Neutrophil (primary cell): Measurements from ENCODE around the gene SMARCA2.
A peak's percentile ranks its signal among the peaks of the same experiment; 100 is the strongest.

ENCODE experiments used
- H3K27ac ChIP-seq: fragments of 200-600 bp; sonication (generic); 2 replicates; pipeline ENCODE4 v1.5.1; 2016; ENCODE audit warnings: mild to moderate bottlenecking, moderate library complexity
- H3K27me3 ChIP-seq: fragments of 200-600 bp; sonication (generic); 2 replicates; pipeline ENCODE4 v1.6.0; 2016; ENCODE audit warnings: mild to moderate bottlenecking
- H3K36me3 ChIP-seq: fragments of 200-600 bp; sonication (generic); 2 replicates; pipeline ENCODE4 v1.5.1; 2017
- H3K4me1 ChIP-seq, 2 experiments: fragments of 200-600 bp in 1 of 2; sonication (generic) in 1 of 2; 1 replicate in 1 of 2; 2 replicates in 1 of 2; pipeline versions ENCODE4 v1.5.1 to v1.6.1; 2013 to 2016; ENCODE audit warnings: low read depth in 1 of 2, low read length in 1 of 2, mild to moderate bottlenecking in 1 of 2, moderate library complexity in 1 of 2; ENCODE audit not compliant: control insufficient read depth in 1 of 2, insufficient read depth in 1 of 2
- H3K4me3 ChIP-seq, 2 experiments: fragments of 200-600 bp in 1 of 2; sonication (generic) in 1 of 2; 1 replicate in 1 of 2; 2 replicates in 1 of 2; pipeline ENCODE4 v1.5.1; 2013 to 2016; ENCODE audit warnings: low read depth in 1 of 2, low read length in 1 of 2, mild to moderate bottlenecking in 1 of 2, moderate library complexity in 1 of 2
- H3K9me3 ChIP-seq: fragments of 200-600 bp; sonication (generic); 2 replicates; pipeline ENCODE4 v1.5.1; 2016
- TF ChIP-seq, protein P1 (sequence below): fragments of 200-600 bp; sonication (generic); IDR thresholded peaks from 2 replicates; pipeline ENCODE4 v1.5.1; 2016; ENCODE audit warnings: antibody characterized with exemption

Gene SMARCA2

DNA sequence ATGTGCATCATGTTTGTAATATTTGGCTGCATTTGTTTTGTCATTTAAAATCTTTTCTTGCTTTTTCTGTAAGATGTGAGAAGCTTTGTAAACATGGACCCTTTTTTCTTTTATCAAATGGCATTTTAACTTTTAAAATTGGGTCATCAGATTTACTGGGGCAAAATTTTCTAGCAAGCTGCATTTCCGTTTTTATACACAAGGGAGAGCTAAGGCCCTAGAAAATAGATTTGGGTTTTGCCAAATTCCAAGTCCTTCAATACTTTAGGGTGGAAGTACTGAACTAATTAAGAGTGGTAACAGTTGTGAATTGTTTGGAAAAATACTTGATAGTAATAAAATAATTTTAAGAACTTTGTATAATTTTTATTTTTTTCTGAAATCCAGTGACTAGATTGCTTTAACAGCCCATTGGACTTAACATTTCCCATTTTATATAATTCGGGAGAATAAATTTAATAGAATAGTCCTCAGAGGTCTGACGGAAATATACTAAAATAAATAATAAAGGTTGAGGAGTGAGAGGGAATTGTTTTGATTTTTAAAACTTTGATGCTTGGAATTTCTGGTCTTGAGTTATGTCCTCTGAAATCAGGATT is 117.4 kb downstream of the SMARCA2 start:
- Histone ChIP-seq H3K4me3 (no peak overlapping the region), H3K36me3 (peaks cover 56% of the 10 kb centered on the region), H3K27me3 (no peaks in the 10 kb centered on the region), H3K27ac (no peak overlapping the region), H3K4me1 (no peaks in the 10 kb centered on the region), H3K9me3 (no peaks in the 10 kb centered on the region)
- TF ChIP-seq, protein P1, sequence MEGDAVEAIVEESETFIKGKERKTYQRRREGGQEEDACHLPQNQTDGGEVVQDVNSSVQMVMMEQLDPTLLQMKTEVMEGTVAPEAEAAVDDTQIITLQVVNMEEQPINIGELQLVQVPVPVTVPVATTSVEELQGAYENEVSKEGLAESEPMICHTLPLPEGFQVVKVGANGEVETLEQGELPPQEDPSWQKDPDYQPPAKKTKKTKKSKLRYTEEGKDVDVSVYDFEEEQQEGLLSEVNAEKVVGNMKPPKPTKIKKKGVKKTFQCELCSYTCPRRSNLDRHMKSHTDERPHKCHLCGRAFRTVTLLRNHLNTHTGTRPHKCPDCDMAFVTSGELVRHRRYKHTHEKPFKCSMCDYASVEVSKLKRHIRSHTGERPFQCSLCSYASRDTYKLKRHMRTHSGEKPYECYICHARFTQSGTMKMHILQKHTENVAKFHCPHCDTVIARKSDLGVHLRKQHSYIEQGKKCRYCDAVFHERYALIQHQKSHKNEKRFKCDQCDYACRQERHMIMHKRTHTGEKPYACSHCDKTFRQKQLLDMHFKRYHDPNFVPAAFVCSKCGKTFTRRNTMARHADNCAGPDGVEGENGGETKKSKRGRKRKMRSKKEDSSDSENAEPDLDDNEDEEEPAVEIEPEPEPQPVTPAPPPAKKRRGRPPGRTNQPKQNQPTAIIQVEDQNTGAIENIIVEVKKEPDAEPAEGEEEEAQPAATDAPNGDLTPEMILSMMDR, result no peak

DNA sequence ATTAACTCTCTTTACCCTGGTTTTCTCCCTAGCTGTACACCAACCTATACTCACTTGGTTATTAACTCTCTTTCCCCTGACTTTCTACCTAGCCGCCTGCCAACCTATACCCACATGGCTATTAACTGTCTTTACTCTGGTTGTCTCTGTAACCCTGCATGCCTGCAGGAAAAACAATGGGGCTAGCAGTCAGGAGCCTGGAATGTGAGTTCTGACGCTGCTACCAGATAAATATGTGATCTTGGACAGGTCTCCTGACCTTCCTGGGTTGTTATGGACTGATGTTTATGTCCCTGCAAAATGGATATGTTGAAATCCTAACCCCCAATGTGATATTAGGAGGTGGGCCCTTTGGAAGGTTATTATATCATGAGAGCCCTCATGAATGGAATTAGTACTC is 119.2 kb downstream of the SMARCA2 start:
- H3K27ac ChIP-seq, result no peak overlapping the region
- TF ChIP-seq, protein P1, result no peak
- no peaks in the 10 kb centered on the region for H3K4me1 ChIP-seq
- no peak overlapping the region for H3K4me3 ChIP-seq
- H3K27me3 ChIP-seq, result no peaks in the 10 kb centered on the region
- peaks cover 49% of the 10 kb centered on the region for H3K36me3 ChIP-seq
- no peaks in the 10 kb centered on the region for H3K9me3 ChIP-seq

DNA sequence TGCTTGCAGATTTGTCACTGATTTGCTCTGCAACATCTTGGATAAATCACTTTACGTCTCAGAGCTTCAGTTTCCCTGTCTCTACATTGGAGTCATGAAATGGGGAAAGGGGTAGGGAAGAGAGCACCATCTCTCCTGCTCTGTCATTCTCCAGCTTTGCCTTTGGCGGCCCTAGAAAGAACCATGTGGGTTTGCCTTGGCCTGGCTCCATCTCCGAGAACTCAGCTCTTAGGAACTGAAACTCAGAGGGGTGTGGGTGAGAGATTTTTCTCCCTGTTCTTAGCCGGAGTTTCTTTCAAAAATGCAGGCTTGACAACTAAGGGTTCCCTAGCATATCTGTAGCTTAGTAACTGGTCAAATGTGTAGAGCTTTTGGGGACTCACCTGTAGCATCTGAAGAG is 123.5 kb downstream of the SMARCA2 start:
- Histone ChIP-seq H3K4me1 (no peaks in the 10 kb centered on the region), H3K27ac (no peak overlapping the region), H3K9me3 (no peaks in the 10 kb centered on the region), H3K27me3 (no peaks in the 10 kb centered on the region), H3K4me3 (no peak overlapping the region), H3K36me3 (peaks cover 50% of the 10 kb centered on the region)
- TF ChIP-seq, protein P1, result no peak

DNA sequence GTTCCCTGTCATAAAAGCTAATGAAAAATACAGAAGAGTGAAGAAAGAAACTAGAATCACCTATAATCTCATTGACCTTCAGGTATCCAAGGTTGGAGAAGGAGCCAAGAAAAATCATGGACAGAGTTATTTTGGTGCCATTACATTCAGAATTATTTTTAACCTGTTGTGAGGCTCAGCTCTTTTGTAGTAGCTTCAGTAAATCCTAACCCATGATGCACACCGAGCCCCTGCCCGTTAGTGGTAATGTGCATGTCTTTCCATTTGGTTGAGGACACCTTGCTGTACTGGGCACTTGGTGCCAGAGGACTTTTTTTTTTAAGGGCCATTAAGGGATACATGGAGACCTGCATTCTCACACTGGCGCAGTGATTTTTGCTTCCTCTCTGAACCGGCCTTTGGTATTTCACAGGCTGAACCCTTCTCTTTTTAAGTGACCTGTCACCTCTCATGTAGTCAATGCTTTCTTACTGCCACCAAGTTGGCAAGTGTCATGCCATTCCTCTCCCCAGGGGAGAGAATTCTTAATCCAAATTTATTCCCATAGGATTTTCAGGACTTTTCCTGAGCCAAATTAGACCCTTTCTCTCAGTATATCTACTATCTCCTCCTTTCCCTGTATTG is 125.6 kb downstream of the SMARCA2 start:
- no peaks in the 10 kb centered on the region for H3K27me3 ChIP-seq
- TF ChIP-seq, protein P1, result no peak
- H3K9me3 ChIP-seq, result no peaks in the 10 kb centered on the region
- H3K27ac ChIP-seq, result no peak overlapping the region
- no peaks in the 10 kb centered on the region for H3K4me1 ChIP-seq
- peaks cover 33% of the 10 kb centered on the region for H3K36me3 ChIP-seq
- H3K4me3 ChIP-seq, result no peak overlapping the region

DNA sequence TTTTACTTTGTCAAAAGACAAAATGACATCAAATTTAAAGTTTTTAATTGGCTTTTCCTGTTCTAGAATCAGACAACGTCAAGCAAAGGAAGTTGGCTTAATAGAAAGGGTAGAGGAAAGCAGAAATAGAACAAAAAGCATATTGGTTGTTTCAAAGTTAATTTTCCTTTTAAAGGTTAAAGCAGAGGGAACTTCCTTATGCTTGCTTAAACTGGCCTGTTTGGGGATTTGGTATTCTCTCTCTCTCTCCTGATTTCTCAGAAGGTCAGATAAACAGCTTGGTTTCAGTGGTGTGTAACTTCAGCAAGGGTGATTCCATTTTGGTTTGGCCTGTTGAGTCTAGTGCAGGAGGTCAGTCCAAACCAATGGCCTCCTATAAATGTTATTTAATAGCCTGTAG is 127.1 kb downstream of the SMARCA2 start:
- H3K4me1 ChIP-seq, result no peaks in the 10 kb centered on the region
- H3K4me3 ChIP-seq, result no peak overlapping the region
- TF ChIP-seq, protein P1, result no peak
- peaks cover 21% of the 10 kb centered on the region for H3K36me3 ChIP-seq
- no peaks in the 10 kb centered on the region for H3K9me3 ChIP-seq
- peak overlapping the region; percentile 17 for H3K27ac ChIP-seq
- H3K27me3 ChIP-seq, result no peaks in the 10 kb centered on the region
